Glutamatergic neuron (in vitro differentiated cells): ENCODE measurements around the gene GPRASP1. TPM values are rescaled to one million over a fixed set of nuclear protein-coding genes. Genes with fewer than 3 reads are reported as not detected.
A peak's percentile ranks its signal among the peaks of the same experiment; 100 is the strongest.
"Not testable (repeated sequence)": the region's sequence is repeated elsewhere in the genome, so short reads cannot be mapped to it uniquely, and the experiment has no call there.

Experiments
- DNase-seq: peaks from one replicate; pipeline ENCODE4 v3.0.0; 2022
- H3K27ac Mint-ChIP-seq: one replicate; pipeline ENCODE4 v1.8.0; 2020; ENCODE audit warnings: mild to moderate bottlenecking, mixed read lengths, inconsistent platforms; ENCODE audit not compliant: unreplicated experiment
- H3K27me3 Mint-ChIP-seq: one replicate; pipeline ENCODE4 v1.8.0; 2020; ENCODE audit warnings: mild to moderate bottlenecking, moderate library complexity, mixed read lengths, inconsistent platforms; ENCODE audit not compliant: unreplicated experiment
- H3K36me3 Mint-ChIP-seq: one replicate; pipeline ENCODE4 v1.8.0; 2020; ENCODE audit warnings: mild to moderate bottlenecking, mixed read lengths, inconsistent platforms; ENCODE audit not compliant: unreplicated experiment
- H3K4me1 Mint-ChIP-seq: one replicate; pipeline ENCODE4 v1.8.0; 2020; ENCODE audit warnings: mild to moderate bottlenecking, low read depth, mixed read lengths, inconsistent platforms; ENCODE audit not compliant: unreplicated experiment
- H3K4me3 Mint-ChIP-seq: one replicate; pipeline ENCODE4 v1.8.0; 2020; ENCODE audit warnings: mild to moderate bottlenecking, mixed read lengths, inconsistent platforms; ENCODE audit not compliant: unreplicated experiment
- H3K9me3 Mint-ChIP-seq: one replicate; pipeline ENCODE4 v1.8.0; 2020; ENCODE audit warnings: mild to moderate bottlenecking, moderate library complexity, mixed read lengths, inconsistent platforms; ENCODE audit not compliant: unreplicated experiment
- total RNA-seq: library from RNA; stranded (reverse); fragmentation: NEBNext Ultra II Directional; extraction: Animal tissue kit (Norgen Biotek cat#: 25700); gene quantifications from one replicate; pipeline ENCODE4 v1.2.1, GENCODE V29; 2021; ENCODE audit not compliant: unreplicated experiment
- TF ChIP-seq, protein P1 (sequence below): fragments of 200-600 bp; sonication (generic); IDR thresholded peaks from one replicate; pipeline ENCODE4 v1.5.0; 2021; ENCODE audit not compliant: partially characterized antibody, unreplicated experiment

Gene GPRASP1
- total RNA-seq, 1 donor from 2014 or later = 9.8 TPM

- TF ChIP-seq, protein P1, sequence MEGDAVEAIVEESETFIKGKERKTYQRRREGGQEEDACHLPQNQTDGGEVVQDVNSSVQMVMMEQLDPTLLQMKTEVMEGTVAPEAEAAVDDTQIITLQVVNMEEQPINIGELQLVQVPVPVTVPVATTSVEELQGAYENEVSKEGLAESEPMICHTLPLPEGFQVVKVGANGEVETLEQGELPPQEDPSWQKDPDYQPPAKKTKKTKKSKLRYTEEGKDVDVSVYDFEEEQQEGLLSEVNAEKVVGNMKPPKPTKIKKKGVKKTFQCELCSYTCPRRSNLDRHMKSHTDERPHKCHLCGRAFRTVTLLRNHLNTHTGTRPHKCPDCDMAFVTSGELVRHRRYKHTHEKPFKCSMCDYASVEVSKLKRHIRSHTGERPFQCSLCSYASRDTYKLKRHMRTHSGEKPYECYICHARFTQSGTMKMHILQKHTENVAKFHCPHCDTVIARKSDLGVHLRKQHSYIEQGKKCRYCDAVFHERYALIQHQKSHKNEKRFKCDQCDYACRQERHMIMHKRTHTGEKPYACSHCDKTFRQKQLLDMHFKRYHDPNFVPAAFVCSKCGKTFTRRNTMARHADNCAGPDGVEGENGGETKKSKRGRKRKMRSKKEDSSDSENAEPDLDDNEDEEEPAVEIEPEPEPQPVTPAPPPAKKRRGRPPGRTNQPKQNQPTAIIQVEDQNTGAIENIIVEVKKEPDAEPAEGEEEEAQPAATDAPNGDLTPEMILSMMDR = no peak
- H3K4me1 Mint-ChIP-seq = peaks cover 2% of the 10 kb centered on the region
- no peak overlapping the region for H3K4me3 Mint-ChIP-seq
- peaks cover 3% of the 10 kb centered on the region for H3K9me3 Mint-ChIP-seq
- DNase-seq = no peak
- H3K36me3 Mint-ChIP-seq = peaks cover 9% of the 10 kb centered on the region
- no peak overlapping the region for H3K27ac Mint-ChIP-seq
- peaks cover 3% of the 10 kb centered on the region for H3K27me3 Mint-ChIP-seq
Measured at GRCh38 chrX:102654696-102655095, 3.4 kb downstream of the GPRASP1 start.

DNA sequence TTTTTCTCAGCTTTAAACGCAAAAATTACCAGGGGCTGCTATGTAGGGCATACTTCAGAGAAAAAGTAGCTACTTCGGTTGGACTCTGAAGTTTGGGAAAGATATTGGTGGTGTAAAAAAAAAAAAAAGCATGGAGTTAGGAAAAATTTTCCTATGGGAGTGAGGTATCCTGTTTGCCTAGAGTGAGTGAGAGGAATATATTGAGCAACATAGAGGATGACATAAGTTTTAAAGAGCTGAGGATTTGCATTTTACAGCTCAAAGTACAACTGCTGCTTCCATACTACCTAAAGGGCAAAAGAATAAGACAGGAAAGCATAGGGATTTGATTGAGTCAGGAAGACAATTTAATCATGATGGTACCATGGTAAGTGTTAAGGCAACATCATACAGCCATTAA, 7.3 kb downstream of the GPRASP1 start:
- H3K9me3 Mint-ChIP-seq = peaks cover 5% of the 10 kb centered on the region
- TF ChIP-seq, protein P1 = no peak
- peaks cover 4% of the 10 kb centered on the region for H3K27me3 Mint-ChIP-seq
- peaks cover 9% of the 10 kb centered on the region for H3K36me3 Mint-ChIP-seq
- no peak for DNase-seq
- H3K4me3 Mint-ChIP-seq = no peak overlapping the region
- H3K27ac Mint-ChIP-seq = no peak overlapping the region
- H3K4me1 Mint-ChIP-seq = peaks cover 4% of the 10 kb centered on the region

- DNase-seq = peak; percentile 88
- TF ChIP-seq, protein P1 = no peak
- Mint-ChIP-seq H3K4me3 (peak overlapping the region; percentile 97), H3K4me1 (peaks cover 4% of the 10 kb centered on the region), H3K27ac (peak overlapping the region; percentile 95), H3K9me3 (peaks cover 5% of the 10 kb centered on the region), H3K27me3 (peaks cover 4% of the 10 kb centered on the region), H3K36me3 (peaks cover 9% of the 10 kb centered on the region)
Measured at GRCh38 chrX:102659790-102660757, 8.8 kb downstream of the GPRASP1 start.

DNA sequence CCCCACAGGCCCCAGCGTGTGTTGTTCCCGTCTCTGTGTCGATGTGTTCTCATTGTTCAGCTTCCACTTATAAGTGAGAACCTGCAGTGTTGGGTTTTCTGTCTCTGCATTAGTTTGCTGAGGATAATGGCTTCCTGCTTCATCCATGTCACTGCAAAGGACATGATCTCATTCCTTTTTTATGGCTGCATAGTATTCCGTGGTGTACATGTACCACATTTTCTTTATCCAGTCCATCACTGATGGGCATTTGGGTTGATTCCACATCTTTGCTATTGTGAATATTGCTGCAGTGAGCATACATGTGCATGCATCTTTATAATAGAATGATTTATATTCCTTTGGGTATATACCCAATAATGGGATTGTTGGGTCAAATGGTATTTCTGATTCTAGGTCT, 12.5 kb downstream of the GPRASP1 start:
- not testable (repeated sequence) for H3K27me3 Mint-ChIP-seq, H3K27ac Mint-ChIP-seq, H3K36me3 Mint-ChIP-seq, DNase-seq, H3K4me3 Mint-ChIP-seq, H3K9me3 Mint-ChIP-seq, H3K4me1 Mint-ChIP-seq

DNA sequence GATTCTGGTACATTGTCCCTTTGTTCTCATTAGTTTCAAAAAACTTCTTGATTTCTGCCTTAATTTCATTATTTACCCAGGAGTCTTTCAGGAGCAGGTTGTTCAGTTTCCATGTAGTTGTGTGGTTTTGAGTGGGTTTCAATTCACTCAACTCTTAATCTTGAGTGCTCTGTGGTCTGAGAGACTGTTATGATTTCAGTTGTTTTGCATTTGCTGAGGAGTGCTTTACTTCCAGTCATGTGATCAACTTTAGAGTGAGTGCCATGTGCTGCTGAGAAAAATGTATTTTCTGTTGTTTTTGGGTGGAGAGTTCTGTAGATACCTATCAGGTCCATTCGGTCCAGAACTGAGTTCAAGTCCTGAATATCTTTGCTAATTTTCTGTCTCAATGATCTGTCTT, 15.8 kb downstream of the GPRASP1 start:
- H3K4me1 Mint-ChIP-seq, DNase-seq, H3K27me3 Mint-ChIP-seq, H3K9me3 Mint-ChIP-seq, H3K36me3 Mint-ChIP-seq, H3K27ac Mint-ChIP-seq, H3K4me3 Mint-ChIP-seq: not testable (repeated sequence)

GRCh38 chrX:102669526-102669925, 18.2 kb downstream of the GPRASP1 start:
- Mint-ChIP-seq H3K9me3 (no peaks in the 10 kb centered on the region), H3K4me1 (no peaks in the 10 kb centered on the region), H3K4me3 (no peak overlapping the region), H3K36me3 (peaks cover 7% of the 10 kb centered on the region), H3K27ac (no peak overlapping the region), H3K27me3 (no peaks in the 10 kb centered on the region)
- TF ChIP-seq, protein P1 = no peak
- no peak for DNase-seq
